HG03045 (cell line): ENCODE results near the gene KCNH2.

ENCODE experiments used
- ATAC-seq: cut with Tn5 transposase; IDR thresholded peaks from one replicate; pipeline ENCODE4 v1.9.1; 2021; ENCODE audit warnings: mild to moderate bottlenecking, moderate library complexity; ENCODE audit not compliant: unreplicated experiment

Gene KCNH2

DNA sequence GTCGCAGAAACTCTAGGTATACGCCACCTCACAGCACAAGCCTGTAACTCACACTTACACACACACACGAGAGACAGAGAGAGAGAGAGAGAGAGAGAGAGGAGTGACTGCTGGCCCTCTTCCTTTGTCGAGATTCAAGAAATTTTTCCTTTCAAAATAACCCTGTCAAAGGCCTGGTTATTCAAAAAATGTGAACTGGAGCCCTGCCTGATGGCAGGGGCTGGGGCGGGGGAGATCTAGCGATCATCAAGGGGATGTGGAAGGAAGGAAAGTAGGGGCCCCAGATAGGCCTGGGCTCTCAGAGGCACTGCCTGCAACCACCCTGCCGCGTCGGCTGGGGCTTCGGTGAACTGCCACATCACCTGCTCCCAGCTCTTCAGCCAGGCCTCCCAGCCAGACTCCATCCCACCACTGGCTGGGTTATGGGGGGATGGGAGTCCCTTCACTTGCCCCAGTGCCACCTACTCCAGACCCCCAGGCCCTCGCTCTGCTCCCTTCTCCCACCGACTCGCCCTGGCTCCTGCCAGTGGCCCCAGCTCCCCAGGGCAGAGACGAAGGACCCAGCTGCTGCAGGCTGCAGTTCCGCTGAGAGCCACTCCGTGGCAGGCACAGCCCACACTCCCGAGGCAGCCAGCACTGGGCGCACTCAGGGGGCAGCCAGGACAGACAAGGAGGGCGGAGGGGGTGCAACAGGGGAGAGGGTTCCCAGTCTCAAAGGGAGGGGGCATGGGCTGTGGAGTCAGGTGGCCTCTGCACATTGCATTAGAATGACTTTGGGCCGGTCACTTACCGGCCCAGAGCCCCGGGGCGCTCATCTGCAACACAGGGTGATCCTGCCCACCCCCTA is 15.3 kb downstream of the KCNH2 start:
- peak; percentile 60 for ATAC-seq

DNA sequence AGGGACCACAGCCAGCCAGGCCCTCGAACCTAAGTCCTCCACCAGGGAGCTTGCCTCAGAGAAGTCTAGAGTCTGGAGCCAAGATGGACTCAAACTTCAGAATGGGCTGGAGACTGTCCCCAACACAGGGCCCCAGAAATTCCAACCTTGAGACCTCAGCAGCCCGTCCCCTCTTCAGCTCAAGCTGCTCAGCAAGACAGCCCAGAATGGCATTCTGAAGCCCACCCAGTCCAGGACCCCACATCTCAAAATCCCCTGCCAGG is 15.9 kb downstream of the KCNH2 start:
- no peak for ATAC-seq

DNA sequence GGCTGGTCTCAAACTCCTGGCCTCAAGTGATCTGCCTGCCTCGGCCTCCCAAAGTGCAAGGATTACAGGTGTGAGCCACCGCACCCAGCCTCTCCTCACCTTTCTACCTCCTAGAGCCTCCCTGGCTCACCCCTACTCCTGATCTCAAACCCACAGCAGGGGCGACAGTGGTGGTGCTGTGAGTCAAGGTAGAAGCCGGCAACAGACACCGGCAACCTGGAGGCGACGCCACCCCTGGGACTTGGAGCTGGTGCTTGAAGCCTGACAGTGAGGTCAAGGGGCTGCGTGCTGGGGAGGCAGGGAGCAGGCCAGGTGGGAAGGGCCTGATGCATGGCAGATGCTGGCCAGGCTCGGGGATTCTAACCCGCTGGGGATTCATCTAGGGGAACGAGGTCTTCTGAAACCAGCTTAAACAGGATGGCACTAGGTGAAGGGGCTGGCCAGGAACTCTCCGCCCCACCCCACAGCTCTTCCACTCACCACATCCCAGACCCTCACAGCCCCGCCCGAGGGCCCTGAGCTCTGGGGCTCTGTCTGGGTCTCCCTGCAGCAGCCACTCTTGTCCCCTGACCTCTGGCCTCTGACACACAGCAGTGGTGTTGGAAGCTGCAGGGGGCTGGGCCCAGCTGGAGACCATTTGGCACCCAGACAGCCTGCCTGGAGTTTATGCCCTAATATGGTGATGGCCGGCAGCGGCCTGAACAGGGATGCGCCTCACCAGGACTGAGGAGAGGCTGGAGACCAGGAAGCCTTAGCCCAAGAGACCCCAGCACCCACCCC is 16.4 kb downstream of the KCNH2 start:
- no peak for ATAC-seq

DNA sequence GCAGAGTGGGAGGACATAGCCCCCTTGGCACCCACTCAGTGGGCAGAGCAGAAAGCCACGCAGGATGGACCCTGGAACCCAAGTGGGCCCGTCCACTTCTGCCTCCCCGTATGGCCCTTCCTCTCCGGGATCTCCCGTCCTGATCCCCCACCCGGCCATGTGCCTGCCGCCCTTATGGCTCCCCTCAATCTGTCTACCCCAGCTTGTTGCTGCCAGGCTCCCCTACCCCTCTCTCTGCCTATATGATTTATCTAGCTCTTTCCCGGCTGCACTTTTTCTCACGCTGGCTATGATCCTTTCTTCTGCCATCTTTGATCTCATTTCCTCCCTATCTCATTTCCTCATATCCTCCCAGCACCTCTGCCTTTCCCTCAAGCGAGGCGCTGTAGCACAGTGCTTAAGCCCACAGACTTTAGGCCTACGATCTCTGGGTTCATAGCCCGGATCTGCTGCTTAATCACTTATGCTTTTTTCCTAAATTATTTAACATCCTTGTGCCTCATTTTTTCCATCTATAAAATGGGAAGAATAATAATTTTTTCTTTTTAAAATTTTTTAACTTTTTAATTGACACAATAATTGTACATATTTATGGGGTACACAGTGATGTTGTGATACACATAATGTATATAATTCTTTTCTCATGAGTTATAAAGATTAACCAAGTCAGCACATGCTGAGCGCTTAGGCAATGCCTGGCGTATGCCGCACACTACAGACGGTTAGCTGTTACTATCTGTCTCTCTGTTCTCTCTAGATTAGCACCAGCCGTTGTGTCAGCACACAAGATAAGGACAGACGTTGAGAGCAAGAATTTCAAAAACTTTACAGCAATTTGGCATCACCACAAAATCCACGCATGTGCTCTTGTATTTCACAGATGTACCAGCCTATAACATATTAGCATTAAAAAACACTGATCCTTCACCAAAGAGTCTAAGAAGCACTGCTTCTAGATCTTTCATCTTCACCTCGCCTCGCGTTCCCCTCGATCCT is 18.1 kb downstream of the KCNH2 start:
- ATAC-seq = no peak

DNA sequence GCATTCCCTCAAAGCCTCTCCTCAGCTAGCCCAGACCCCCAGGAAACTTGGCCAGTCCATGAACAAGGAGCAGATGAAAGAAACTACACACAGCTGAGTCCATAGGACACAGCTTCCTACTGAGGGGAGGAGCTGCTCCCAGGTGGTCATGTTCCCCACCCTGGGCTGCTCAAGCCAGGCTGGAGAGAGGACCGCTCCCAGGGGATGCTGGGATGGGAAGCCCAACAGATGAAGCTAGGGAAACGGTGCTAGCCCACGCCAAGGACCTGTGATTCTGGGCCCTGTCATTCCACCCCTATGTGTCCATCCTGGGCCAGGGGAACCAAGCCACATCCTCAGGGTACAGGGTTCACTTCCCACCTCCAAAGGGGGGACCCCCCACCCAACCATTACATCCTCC is 19.0 kb downstream of the KCNH2 start:
- no peak for ATAC-seq

DNA sequence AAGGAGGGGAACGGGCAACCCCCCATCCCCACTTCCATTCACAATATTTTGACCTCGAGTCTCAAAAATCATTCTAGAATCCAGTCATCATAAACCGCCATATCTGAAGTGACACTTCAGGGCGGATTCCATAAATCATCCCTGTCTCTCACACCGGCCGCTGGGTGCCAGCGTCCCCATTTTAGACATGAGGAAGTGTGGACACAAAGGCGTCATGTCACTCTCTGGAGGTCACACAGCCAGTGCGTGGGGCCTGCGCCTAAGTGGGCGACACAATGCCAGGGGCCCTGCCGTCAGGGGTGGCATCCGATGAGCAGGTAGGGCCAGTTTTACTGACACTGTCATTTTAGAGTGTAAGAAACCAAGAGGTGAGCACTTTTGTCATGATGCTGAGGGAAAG is 19.5 kb downstream of the KCNH2 start:
- no peak for ATAC-seq

DNA sequence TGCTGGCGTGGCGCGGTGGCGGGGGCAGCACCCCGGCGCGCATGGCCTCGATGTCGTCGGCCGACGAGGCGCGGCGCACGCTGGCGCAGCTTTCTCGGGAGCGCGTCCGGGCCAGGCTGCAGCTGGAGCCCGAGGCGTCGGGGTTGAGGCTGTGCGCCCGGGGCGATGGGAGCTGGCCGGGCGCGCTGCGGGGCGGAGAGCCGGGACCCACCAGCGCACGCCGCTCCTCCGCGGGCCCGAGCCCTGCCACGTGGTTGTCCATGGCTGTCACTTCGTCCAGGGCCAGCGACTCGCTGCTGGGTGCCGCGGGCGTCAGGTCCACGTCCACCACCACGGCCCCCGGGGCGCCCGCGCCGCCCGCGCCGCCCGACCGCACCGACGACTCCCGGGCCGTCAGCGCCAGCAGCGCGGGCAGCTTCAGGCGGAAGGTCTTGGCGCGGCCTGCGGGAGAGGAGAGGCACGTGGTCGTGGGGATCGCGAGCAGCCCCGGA is 20.0 kb downstream of the KCNH2 start:
- ATAC-seq = no peak

DNA sequence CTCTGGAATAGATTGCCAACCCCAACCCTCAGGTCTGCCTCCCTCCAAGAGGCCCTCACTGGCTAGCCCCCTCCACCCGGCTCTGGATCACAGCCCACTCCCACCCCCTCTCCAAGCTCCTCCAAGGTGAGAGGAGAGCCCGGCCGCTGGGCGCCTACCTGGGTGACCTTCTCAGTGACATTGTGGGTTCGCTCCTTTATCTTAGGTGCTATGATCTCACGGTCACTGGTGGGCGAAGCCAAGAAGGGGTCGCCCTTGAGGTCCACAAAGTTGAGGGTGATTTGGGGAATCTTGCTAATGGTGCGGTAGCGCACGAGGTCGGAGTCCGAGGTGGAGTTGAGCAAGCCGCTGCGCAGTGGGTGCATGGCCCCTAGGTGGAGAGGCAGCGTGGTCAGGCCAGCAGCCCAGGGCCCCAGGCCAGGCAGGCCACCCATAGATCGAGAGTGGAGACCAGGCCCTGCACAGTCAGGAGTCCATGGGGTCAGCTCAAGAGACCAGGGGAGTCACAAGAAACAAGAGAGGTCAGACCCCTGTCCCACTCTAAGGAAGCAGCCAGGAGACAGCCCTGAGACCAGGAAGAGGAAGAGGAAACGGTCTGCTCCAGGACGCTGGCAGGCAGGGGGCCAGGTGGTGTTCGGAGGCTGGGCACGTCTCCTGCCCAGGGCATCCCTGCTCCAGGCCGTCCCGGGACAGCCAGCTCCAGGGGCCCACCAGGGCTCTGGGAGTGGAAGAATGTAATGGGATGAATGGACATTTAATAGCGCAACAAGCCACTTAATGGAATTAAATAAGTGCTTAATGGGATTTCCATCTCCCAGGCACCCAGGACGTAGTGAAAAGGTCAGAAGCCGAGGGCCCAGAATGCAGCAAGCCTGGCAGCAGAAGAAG is 20.7 kb downstream of the KCNH2 start:
- no peak for ATAC-seq

DNA sequence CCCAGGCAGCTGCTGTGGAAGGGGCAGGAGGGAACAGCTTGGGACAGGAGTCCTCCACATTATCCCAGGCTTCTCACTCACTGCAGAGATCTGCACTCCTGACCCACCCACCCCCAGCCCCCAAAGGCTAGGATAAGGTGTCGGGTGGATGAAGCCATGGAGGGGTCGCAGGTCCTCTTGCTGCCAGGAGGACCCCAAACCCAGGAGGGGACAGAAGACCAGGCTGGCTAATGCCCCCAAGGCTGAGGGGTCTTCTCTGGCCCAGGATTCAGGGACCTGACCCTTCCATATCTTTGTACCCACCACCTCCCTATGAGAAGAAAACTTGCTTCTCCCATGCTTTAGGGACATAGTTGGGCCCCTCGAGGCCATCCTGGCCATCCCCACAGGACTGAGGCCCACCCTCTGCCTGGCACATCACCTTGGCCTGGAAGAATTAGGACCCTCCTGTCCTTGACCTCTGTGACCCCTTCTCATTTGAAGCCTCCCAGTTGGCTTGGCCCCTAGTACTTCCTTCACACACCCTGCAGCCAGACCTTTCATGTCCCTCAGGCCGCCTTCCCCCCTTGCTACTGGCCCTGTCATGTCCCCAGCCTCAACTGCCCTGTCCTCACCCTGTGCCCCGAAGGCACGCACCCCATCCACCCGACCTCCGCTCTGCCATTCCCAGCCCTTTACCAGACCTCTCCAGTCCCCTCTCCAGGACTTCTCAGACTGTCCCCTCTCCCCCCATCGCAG is 21.6 kb downstream of the KCNH2 start:
- ATAC-seq = no peak

DNA sequence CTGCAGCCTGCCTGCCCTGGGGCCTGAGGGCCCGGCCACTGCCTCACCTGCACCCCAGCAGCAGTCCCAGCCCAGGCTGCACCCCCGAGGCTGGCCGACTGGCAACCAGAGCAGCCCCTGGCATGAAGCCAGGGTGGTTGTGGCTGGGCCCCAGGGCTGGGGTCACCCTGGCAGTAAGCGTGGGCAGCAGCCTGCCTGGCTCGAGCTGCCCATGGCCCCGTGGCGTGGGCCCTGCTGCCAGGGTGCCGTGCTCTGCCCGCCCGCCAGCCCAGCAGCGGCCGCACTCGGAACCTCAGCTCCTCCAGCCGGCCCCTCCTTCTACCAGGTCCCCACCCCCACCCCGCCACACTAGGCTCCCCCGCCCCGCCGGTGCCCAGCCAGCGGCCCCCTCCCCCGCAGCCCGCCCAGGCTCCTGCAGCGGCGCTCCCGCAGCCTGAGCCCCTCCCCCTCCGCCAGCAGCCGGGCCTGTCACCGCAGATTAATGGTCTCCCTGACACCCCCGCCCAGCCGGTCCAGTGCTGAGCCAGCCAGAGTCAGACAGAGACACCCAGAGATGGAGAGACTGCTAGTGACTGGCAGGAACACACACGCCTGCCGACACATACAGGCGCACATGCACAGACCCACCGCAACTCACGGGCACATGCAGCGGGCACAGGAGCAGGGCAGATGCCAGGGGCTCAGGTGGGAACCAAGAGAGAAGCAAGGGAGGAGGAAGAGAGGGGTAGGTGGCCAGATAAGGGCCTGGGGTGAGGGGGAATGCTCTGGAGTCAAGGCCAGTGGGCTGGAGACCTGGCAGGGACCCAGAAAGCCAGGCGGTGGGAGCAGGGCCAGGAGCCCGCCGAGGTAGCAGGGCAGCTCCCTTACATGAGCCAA is 22.4 kb downstream of the KCNH2 start:
- no peak for ATAC-seq

DNA sequence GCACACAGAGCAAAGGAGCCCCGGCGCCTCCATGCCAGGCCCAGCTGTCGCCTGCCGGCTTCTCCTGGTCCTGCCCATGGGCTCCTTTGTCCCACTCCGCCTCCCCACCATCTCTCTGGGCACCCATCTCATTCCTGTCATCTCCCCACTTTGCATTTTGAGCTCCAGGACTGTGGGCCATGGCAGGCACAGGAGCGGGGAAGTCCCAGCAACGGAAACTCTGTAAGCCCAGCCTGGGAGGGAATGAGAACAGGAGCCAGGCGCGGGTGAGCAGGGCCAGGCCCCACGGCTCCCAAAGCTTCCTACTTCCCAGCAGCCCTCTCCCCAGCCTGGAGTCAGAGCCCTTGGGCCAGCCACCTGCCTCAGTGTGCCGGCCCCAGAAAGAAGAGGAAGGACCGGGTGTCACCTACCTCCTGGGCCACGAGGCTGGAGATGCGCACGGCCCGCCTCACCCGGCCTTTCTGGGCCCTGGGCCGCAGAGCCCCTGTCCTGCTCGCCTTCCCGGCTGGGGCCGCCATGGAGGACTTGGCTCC is 23.1 kb downstream of the KCNH2 start:
- ATAC-seq = no peak

DNA sequence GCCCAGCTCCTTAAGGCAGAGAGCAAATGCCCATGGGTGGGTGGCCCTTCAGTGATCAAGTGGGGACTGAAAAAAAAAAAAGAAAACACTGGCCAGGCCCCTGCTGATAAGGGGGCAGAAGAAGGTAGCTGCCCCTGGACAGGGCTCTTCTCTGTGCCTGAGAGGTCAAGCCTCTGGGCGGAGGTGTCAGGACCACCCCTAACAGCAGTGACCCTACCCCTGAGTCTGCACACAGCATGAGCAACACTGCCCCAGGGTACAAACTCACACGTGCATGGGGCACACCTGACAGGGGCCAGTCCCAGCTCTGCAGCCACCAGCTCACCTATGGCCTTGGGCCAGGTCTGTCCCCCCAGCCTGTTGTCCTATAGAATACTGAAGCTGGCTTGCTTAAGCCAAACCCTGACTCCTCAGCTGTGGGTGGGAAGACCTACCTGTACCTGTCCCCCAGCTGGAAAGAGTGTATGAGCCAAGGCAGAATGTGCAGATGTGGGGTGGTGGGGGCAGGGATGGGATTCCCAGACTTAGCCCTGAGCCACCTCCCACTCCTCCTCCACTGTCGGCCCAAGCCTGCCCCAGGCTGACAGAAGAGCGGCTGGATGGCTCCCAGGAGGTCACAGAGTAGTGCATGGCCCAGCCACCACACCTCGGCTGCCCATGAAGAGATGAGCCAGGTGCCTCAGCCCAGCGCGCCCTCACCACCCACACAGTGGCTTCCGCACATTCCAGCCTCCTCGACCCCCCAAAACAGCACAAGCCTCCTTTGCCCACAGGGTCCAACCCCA is 23.7 kb downstream of the KCNH2 start:
- ATAC-seq = no peak

DNA sequence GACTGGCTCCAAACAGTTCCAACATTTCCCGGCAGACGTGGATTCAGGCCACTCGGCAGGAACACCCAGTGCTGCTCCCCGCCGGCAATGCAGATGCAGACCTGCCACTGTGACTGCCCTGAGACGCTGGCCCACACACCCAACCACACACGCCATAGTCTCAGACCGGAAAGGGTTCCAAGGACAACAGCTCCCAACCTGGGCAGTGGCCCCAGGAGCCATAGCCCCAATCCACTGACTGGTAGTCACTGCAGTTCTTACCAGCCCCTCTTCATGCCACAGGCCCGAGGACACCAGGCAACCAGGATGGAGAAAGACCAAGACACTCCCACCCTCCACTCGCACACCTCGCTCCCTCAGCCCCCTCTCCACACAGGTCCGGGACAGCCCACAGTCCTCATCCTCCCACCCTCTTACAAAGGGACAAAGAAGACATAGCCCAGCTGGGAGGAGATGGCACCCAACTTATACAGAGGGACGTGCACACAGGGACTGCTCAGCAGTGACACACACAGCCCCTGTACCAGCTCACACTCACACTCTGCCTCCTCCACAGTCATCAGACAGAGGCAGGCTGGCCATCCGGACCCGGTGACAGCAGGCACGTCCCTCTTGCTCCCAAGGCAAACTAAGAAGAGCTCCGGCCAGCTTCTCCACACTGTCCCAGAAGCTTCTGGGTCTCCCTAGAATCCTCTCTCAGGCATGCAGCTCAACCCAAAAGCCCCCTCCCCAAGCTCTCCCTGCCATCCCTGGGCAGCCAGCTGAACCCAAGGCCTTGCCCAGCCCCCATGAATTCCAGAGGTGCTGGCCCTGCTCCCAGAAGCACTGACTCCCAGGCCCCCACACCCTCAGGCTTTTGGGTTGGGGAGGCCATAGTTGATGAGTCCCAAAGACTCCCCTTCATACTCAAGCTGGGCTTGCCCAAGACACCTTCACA is 24.8 kb downstream of the KCNH2 start:
- no peak for ATAC-seq

DNA sequence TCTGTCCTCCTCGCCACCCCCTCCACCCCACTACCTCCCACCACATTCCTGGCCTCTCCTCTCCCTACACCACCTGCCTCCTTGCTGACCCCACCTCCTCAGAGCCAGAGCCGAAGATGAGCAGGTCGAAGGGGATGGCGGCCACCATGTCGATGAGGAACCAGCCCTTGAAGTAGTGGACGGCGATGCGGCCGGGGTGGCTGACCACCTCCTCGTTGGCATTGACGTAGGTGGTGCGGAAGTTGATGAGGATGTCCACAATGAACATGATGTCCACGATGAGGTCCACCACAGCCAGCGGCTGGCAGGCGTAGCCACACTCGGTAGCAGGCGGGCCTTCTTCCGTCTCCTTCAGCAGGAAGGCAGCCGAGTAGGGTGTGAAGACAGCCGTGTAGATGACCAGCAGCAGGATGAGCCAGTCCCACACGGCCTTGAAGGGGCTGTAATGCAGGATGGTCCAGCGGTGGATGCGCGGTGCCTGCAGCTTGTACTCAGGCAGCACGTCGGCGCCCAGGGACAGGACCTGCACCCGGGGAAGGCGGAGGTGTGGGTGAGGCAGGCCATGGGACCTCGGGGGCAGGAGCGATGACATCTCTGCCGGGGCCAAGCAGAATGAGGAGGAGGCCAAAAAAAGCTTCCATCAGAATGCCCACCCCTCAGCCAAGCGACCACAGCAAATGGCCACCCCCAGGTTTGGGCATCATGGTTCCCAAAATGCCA is 25.6 kb downstream of the KCNH2 start:
- no peak for ATAC-seq

DNA sequence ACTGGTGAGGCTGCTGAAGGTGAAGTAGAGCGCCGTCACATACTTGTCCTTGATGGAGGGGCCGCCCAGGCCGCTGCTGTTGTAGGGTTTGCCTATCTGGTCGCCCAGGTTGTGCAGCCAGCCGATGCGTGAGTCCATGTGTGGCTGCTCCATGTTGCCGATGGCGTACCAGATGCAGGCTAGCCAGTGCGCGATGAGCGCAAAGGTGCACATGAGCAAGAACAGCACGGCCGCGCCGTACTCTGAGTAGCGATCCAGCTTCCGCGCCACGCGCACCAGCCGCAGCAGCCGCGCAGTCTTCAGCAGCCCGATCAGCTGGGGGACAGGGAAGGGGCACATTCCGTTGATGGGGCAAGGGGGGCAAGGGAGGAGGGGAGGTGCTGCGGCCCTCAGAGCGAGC is 26.6 kb downstream of the KCNH2 start:
- ATAC-seq = no peak

DNA sequence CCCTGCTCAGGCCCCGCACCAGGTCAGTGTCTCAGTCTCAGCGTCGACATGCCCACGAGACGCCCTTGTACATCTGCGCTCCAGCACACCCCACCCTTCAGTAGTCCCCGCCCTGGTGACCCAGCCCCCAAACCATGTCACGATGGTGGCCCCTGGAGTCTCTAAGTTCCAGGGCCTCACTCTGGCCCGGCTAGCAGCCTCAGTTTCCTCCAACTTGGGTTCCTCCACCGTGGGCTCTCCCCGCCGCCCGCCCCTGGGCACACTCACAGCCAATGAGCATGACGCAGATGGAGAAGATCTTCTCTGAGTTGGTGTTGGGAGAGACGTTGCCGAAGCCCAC is 27.0 kb downstream of the KCNH2 start:
- ATAC-seq = no peak
